Ishikawa (cell line): ENCODE data around the gene MAPK11.
A peak's percentile ranks its signal among the peaks of the same experiment; 100 is the strongest.

Source experiments
- CEBPB ChIP-seq: IDR thresholded peaks from 2 replicates; pipeline ENCODE4 v1.6.1; 2012
- CREB1 ChIP-seq: IDR thresholded peaks from 2 replicates; pipeline ENCODE4 v1.6.1; 2012; ENCODE audit warnings: low read depth
- EGR1 ChIP-seq: IDR thresholded peaks from 2 replicates; pipeline ENCODE4 v1.6.1; 2012
- EP300 ChIP-seq: IDR thresholded peaks from 2 replicates; pipeline ENCODE4 v1.6.1; 2012; ENCODE audit warnings: borderline replicate concordance
- FOXM1 ChIP-seq: IDR thresholded peaks from 2 replicates; pipeline ENCODE4 v1.6.1; 2012; ENCODE audit warnings: low read depth, borderline replicate concordance
- NFIC ChIP-seq: IDR thresholded peaks from 2 replicates; pipeline ENCODE4 v1.6.1; 2012
- RAD21 ChIP-seq: IDR thresholded peaks from 2 replicates; pipeline ENCODE4 v1.6.1; 2012; ENCODE audit warnings: low read depth
- REST ChIP-seq: IDR thresholded peaks from 2 replicates; pipeline ENCODE4 v1.6.1; 2012; ENCODE audit warnings: low read depth, mild to moderate bottlenecking
- TAF1 ChIP-seq: IDR thresholded peaks from 2 replicates; pipeline ENCODE4 v1.6.1; 2012; ENCODE audit warnings: low read depth, mild to moderate bottlenecking
- TCF12 ChIP-seq: IDR thresholded peaks from 2 replicates; pipeline ENCODE4 v1.6.1; 2012; ENCODE audit warnings: low read depth
- TEAD4 ChIP-seq: IDR thresholded peaks from 2 replicates; pipeline ENCODE4 v1.6.1; 2012
- USF1 ChIP-seq: IDR thresholded peaks from 2 replicates; pipeline ENCODE4 v1.6.1; 2012
- YY1 ChIP-seq: IDR thresholded peaks from 2 replicates; pipeline ENCODE4 v1.6.1; 2012; ENCODE audit warnings: low read depth
- ZBTB7A ChIP-seq: IDR thresholded peaks from 2 replicates; pipeline ENCODE4 v1.6.1; 2012; ENCODE audit warnings: low read depth
- TF ChIP-seq, protein P1 (sequence below): IDR thresholded peaks from 2 replicates; pipeline ENCODE4 v1.6.1; 2012

The MAPK11 gene

GRCh38 chr22:50284479-50284878 lies 14.3 kb upstream of the MAPK11 start:
- no peak for TF ChIP-seq TAF1
- peak; percentile 54 for TF ChIP-seq REST
- TF ChIP-seq EP300: no peak
- no peak for TF ChIP-seq ZBTB7A

- TF ChIP-seq CREB1: no peak
- TF ChIP-seq RAD21: no peak
- TF ChIP-seq TCF12: no peak
These were observed 13.6 kb upstream of the MAPK11 start for GRCh38 chr22:50283821-50284220.

- TF ChIP-seq, protein P1, sequence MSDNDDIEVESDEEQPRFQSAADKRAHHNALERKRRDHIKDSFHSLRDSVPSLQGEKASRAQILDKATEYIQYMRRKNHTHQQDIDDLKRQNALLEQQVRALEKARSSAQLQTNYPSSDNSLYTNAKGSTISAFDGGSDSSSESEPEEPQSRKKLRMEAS: peak; percentile 76; the same call in 1 of the 2 replicates
- TF ChIP-seq CREB1 (no peak), CEBPB (peak; percentile 47; the same call in 1 of the 2 replicates), EP300 (peak; percentile 93), FOXM1 (peak; percentile 71; the same call in 1 of the 2 replicates), REST (no peak), USF1 (peak; percentile 53; the same call in 1 of the 2 replicates), TCF12 (peak; percentile 96), RAD21 (peak; percentile 35), TEAD4 (peak; percentile 99), ZBTB7A (peak; percentile 81), YY1 (peak; percentile 47; the same call in 1 of the 2 replicates), NFIC (peak; percentile 92), EGR1 (peak; percentile 62; the same call in 1 of the 2 replicates), TAF1 (no peak; the same call in 1 of the 2 replicates)
These were observed 12.4 kb upstream of the MAPK11 start for GRCh38 chr22:50282361-50283155.

GRCh38 chr22:50281957-50282356 lies 11.8 kb upstream of the MAPK11 start:
- TF ChIP-seq CEBPB: no peak
- no peak for TF ChIP-seq TAF1
- TF ChIP-seq TEAD4: no peak
- no peak for TF ChIP-seq ZBTB7A
- no peak for TF ChIP-seq FOXM1
- TF ChIP-seq USF1: no peak
- TF ChIP-seq RAD21: no peak
- peak; percentile 91 for TF ChIP-seq NFIC
- TF ChIP-seq EGR1: 0 out of 2 replicates have a peak, but pooled peaks have one; percentile 38
- TF ChIP-seq TCF12: no peak; the same call in 1 of the 2 replicates
- no peak for TF ChIP-seq CREB1
- TF ChIP-seq, protein P1: 0 out of 2 replicates have a peak, but pooled peaks have one; percentile 2
- TF ChIP-seq EP300: peak; percentile 60; the same call in 1 of the 2 replicates
- TF ChIP-seq REST: no peak
- TF ChIP-seq YY1: 0 out of 2 replicates have a peak, but pooled peaks have one; percentile 5
